NCI-H524 (cell line): ENCODE measurements around the gene GPX3.

ENCODE experiments used
- DNase-seq, 2 experiments: peaks; one replicate each; lab custom pipeline; 2025; lab: John Stamatoyannopoulos, UW

GPX3 gene

DNA sequence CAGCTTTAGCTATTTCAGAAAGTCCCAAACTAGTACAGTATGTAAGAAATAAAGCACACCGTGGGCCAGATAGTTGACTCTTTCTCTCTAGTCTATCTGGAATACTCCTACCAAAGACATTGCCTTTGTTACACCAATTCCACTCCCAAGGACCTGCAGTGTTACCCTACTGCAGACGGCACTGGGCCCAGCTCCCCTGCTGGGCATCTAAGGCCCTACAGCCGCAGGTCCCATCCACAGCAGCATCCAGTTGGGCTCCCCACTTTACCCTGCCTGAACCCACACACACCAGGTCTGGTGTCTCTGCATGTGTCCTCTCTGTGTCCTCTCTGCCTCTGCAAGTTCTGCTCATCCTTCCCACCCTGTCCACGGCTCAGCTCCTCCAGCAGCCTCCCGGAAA is 37.9 kb downstream of the GPX3 start:
- DNase-seq: no peak

GRCh38 chr5:151058891-151059489 is 38.6 kb downstream of the GPX3 start:
- no peak for DNase-seq

GRCh38 chr5:151060742-151061141 is 40.4 kb downstream of the GPX3 start:
- DNase-seq: no peak

- DNase-seq: no peak
Observed at GRCh38 chr5:151062405-151063141, 42.2 kb downstream of the GPX3 start.

GRCh38 chr5:151063142-151063989 is 43.0 kb downstream of the GPX3 start:
- DNase-seq: no peak

DNA sequence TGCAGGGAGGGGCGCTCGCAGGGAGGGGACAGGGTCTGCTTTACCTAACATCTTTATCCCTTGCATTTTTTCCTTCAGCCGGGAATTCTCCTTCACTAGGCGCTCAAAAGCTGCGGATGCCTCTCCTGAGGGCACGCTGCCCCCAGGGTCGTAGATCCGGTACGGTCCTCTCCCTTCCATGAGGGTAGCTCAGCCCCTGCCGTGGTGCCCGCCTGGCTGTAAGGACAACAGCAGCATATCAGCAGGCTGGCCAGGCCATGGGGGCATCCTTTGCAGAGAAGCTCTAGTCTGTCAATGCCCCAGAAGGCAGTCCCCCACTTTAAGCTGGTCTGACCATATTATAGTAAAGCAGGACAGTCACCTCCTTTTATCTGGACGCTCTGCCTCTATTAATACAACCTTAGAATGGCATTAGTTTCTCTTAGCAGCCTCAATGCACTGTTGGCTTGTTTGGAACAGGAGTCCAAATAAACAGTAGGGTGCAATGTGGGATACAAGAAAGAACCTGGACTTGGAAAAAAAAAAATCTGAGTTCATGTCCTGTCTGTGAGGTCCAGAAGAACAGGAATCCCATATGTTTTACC is 44.6 kb downstream of the GPX3 start:
- no peak for DNase-seq

DNA sequence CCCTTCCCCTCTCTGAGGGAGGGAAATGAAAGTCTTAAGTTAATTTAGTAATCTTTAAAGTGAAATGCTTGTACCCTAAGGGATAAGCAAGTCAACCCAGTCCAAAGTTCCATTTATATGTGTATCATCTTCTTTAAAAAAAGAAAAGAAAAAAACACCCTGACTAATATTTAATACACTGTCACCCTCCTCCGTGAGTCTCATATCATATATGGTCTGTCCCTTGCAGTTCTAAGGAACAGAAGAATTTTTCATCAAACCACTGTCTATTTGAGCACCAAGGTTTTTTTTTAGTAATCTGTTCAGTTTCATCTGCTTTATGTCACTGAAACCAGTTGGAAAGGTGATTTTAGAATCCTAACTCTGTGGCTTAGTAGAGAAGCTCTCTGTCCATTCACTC is 45.2 kb downstream of the GPX3 start:
- no peak for DNase-seq

DNA sequence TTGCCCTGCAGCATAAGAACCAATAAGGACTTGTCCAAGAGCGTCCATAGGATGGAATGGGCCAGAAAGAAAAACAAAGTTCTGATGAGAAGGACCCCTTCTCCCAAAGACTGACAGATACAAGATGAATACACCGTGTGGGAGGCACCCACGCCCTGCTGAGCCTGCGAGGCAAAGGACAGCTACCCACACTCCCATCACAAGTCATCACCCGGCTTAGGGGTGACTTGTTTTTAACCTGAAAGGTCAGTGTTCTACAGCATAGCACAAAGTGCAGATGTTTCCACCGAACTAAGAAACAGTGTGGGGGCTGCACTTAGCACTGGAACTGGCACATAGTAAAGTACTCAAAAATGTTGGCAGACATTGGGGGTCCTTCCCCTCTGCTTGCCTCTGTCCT is 46.5 kb downstream of the GPX3 start:
- no peak for DNase-seq

- no peak for DNase-seq
Observed at GRCh38 chr5:151067632-151068432, 47.4 kb downstream of the GPX3 start.

- no peak for DNase-seq
Observed at GRCh38 chr5:151068433-151069197, 48.2 kb downstream of the GPX3 start.

DNA sequence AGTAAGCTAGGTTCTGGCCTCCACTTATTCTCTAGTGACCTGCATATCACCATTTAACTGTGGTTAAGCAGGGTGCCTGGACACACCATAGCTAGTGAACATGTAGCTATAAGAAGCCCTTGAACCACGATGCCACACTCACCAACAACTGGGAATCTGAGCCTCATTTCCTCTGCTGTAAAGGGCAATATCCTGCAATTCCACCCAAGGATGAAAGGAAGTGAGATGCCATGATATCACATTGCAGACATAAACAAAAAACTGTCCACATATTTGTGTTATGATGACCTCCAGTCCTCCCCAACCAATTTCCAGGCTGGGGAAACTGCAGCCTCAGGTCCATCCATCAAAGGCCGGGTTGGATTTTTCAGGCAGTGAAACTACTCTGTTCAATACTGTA is 50.1 kb downstream of the GPX3 start:
- no peak for DNase-seq

DNA sequence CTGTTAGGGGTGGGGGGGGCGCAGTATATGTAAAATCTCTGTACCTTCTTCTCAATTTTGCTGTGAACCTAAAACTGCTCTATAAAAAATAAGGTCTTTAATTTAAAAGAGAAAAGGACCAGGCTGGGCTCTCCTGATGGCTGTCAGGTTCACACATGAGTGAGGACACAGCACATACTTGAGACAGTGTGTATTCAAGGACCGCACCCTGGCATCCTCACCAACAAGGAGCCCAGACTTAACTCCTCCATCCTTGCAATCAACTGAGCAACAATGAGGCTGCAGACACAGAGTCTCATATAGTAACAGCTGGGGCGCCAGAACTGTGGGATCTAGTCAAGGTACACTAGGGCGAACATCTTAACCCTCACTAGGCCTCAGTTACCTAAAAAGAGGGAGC is 50.6 kb downstream of the GPX3 start:
- DNase-seq: no peak

DNA sequence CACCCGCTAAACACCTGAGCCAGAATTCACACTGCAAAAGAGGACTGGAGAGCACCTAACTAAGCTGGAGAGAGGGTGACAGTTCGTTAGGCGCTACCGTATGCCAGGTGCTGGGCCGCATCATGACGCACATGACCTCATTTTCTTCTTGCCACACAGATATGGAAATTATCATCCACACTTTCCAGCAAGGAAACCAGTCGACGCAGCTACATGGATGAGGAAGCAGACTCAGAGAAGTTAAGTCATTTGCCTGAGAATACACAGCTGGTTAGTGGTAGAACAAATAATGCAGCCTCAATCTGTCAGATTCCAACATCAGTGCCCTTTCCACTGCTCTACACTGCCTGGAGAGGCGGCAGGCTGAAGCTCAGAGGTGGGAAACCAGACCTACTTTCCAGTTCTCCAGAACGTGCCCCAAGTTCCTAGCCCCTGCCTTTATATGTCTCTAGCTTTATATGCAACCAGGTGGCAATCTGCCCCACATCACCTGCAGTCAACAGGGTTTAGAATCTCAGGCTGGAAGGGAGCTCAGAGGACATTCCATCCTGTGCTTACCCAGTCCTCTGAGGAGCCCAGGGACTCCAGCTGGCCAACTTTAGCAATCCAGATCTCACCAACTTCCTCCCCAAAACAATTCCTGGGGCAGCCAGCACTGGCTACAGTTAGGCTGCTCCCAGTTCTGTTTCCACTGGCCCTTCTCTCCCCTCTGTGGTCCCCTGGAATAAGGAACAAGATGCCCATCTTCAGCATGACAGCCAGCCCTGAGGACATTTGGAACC is 51.6 kb downstream of the GPX3 start:
- DNase-seq: no peak

GRCh38 chr5:151072630-151073025 is 52.2 kb downstream of the GPX3 start:
- DNase-seq: no peak

DNA sequence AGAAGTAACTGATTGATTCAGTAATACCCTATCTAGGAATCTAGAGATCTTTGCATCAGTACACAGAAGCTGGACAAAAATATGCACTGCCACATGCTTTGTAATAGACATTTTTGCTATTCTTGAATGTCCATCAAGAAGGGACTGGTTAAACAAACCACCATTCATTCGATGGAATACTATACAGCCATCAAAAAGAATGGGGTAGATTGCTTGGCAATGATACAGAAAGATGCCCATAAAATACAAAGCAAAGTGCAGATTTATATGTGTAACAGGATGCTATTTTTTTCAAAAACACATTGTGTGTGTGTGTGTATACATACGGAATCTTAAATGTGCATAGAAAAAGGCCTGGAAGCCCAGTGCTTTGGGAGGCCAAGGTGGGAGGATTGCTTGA is 52.9 kb downstream of the GPX3 start:
- no peak for DNase-seq

DNA sequence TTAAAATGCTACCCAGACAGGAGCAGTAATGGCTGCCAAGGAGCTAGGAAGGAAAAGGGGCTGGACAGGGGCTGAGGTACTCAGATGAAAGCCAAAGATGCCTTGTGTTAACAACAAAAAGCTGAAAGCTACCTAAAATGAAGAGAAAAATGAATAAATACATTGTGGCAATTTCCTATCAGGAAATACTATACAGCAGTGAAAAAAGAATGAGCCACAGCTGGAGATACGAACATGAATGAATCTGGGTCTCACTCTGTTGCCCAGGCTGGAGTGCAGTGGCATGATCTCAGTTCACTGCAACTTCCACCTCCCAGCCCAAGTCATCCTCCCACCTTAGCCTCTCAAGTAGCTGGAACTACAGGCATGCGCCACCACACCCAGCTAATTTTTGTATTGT is 54.2 kb downstream of the GPX3 start:
- no peak for DNase-seq

DNA sequence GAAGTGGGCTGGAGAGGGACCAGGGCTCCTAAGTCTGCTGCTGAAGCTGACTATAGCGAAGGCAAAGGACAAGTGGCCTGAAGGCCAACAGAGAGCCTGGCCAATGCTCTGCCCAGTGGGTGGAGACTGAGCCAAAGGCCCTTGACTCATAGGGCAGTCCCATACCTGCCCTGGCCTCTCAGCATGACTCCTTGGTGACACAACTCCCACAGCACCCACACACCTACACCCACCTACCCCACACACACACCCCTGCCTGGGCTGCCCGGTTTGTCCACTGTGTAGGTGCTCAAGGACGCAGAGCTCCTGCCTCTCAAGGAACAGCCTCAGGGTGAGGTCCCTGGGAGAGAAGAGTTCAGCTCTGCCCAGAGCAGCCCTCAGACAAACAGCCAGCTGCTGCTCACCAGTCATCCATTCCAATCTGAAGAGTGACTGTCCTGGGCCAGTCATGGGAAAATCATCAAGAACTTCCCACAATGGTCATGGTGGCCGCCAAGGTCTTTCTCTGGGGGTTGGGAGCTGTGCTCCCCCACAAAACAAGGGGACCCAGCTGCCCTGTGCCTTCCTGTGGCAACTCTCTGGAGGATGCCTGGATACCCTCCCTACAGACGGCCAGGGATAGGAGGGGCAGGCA is 55.4 kb downstream of the GPX3 start:
- DNase-seq: no peak

GRCh38 chr5:151076616-151077015 is 56.2 kb downstream of the GPX3 start:
- no peak for DNase-seq

DNA sequence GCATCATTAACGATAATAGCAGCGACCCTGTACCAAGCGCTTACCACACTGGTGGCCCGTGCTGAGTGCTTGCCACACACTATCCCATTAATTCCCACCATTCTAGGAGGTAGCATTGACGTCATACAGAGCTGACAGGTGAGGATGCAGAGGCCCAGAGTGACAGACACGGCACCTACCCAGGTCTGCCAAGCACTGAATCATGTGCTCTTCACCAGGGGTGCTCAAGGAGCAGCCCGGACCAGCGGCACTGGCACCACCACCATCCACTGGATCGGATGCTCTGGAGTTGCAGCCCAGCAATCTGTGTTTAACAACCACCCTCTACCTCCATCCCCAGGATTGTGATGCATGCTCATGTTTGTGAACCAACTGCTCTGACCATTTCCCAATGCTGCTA is 57.0 kb downstream of the GPX3 start:
- no peak for DNase-seq

DNA sequence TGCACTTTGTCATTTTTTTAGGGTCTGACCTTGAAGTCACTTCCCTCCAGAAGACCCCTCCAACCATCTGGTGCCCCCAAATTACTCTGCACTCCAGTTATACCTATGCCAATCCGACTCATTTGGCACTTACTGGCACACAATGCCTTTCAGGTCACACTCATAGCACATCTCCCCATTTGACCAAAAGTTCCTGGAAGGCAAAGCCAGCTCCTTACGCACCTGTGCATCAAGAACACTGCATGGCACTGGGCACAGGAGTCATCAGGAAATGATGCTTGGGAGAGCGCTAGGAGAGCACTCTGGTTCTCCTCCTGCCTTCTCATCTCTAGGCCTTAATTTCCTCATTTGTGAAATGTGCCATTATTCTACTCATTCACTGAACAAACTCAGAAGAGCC is 57.6 kb downstream of the GPX3 start:
- DNase-seq: no peak
